Astrocyte (in vitro differentiated cells and primary cell): ENCODE measurements around the gene PCDHGA1. TPM values are rescaled to one million over a fixed set of nuclear protein-coding genes. Genes with fewer than 3 reads are reported as not detected.
"Not testable (repeated sequence)": the region's sequence is repeated elsewhere in the genome, so short reads cannot be mapped to it uniquely, and the experiment has no call there.

Experiments
- DNase-seq: peaks from one replicate; pipeline ENCODE4 v3.0.0-alpha.2; 2010; ENCODE audit warnings: low read depth
- FAIRE-seq: peaks from 2 replicates; lab custom pipeline; 2011; peaks lifted over from hg19 to GRCh38; lab: Jason Lieb, UNC
- H2AFZ ChIP-seq: 2 replicates; pipeline ENCODE4 v1.6.0; 2012; ENCODE audit warnings: low read depth, low read length, inconsistent platforms
- H3K27ac ChIP-seq: 2 replicates; pipeline ENCODE4 v1.5.1; 2011; ENCODE audit warnings: low read depth, low read length, inconsistent platforms
- H3K27me3 ChIP-seq: 2 replicates; pipeline ENCODE4 v1.6.0; 2011; ENCODE audit warnings: low read length, inconsistent platforms; ENCODE audit not compliant: insufficient read depth
- H3K36me3 ChIP-seq: 2 replicates; pipeline ENCODE4 v1.5.1; 2011; ENCODE audit warnings: low read length, inconsistent platforms; ENCODE audit not compliant: insufficient read depth
- H3K4me1 ChIP-seq: 2 replicates; pipeline ENCODE4 v1.5.1; 2011; ENCODE audit warnings: low read length, inconsistent platforms; ENCODE audit not compliant: insufficient read depth
- H3K4me2 ChIP-seq: 2 replicates; pipeline ENCODE4 v1.6.0; 2012; ENCODE audit warnings: low read length, inconsistent platforms
- H3K4me3 ChIP-seq: 2 replicates; pipeline ENCODE4 v1.5.1; 2011; ENCODE audit warnings: low read depth, mild to moderate bottlenecking, low read length, inconsistent platforms; ENCODE audit not compliant: insufficient read depth
- H3K79me2 ChIP-seq: 2 replicates; pipeline ENCODE4 v1.6.0; 2012; ENCODE audit warnings: mild to moderate bottlenecking, low read length, inconsistent platforms; ENCODE audit not compliant: insufficient read depth
- H3K9ac ChIP-seq: 2 replicates; pipeline ENCODE4 v1.6.0; 2012; ENCODE audit warnings: mild to moderate bottlenecking, low read length, inconsistent platforms
- H3K9me3 ChIP-seq: 2 replicates; pipeline ENCODE4 v1.5.1; 2012; ENCODE audit warnings: low read depth, mild to moderate bottlenecking, low read length, inconsistent platforms; ENCODE audit not compliant: insufficient read depth
- H4K20me1 ChIP-seq: 2 replicates; pipeline ENCODE4 v1.6.0; 2012; ENCODE audit warnings: low read length, inconsistent platforms; ENCODE audit not compliant: insufficient read depth
- H3K27ac Mint-ChIP-seq: one replicate; pipeline ENCODE4 v1.8.0; 2021; ENCODE audit warnings: mild to moderate bottlenecking, mixed read lengths; ENCODE audit not compliant: unreplicated experiment
- H3K27me3 Mint-ChIP-seq: one replicate; pipeline ENCODE4 v1.8.0; 2021; ENCODE audit warnings: low read depth, mixed read lengths; ENCODE audit not compliant: unreplicated experiment
- H3K36me3 Mint-ChIP-seq: one replicate; pipeline ENCODE4 v1.8.0; 2021; ENCODE audit warnings: low read depth, mixed read lengths; ENCODE audit not compliant: unreplicated experiment
- H3K4me1 Mint-ChIP-seq: one replicate; pipeline ENCODE4 v1.8.0; 2021; ENCODE audit warnings: low read depth, mixed read lengths; ENCODE audit not compliant: unreplicated experiment
- H3K4me3 Mint-ChIP-seq: one replicate; pipeline ENCODE4 v1.8.0; 2021; ENCODE audit warnings: mild to moderate bottlenecking, moderate library complexity, mixed read lengths; ENCODE audit not compliant: unreplicated experiment
- H3K9me3 Mint-ChIP-seq: one replicate; pipeline ENCODE4 v1.8.0; 2021; ENCODE audit warnings: mild to moderate bottlenecking, mixed read lengths; ENCODE audit not compliant: unreplicated experiment
- EZH2 ChIP-seq: IDR thresholded peaks from 2 replicates; pipeline ENCODE4 v1.6.1; 2012; ENCODE audit warnings: mild to moderate bottlenecking, low read length, inconsistent platforms; ENCODE audit not compliant: insufficient read depth
- total RNA-seq: library from RNA; stranded (reverse); gene quantifications from 2 replicates; pipeline ENCODE4 v1.2.1, GENCODE V29; 2021
- TF ChIP-seq, protein P1 (sequence below): IDR thresholded peaks from 2 replicates; pipeline ENCODE4 v1.5.1; 2011; ENCODE audit warnings: low read depth, mild to moderate bottlenecking, inconsistent platforms, low read length, moderate library complexity; ENCODE audit not compliant: insufficient read depth

The PCDHGA1 gene
- total RNA-seq, 1 donor from 2014 or later = 0.27 TPM

DNA sequence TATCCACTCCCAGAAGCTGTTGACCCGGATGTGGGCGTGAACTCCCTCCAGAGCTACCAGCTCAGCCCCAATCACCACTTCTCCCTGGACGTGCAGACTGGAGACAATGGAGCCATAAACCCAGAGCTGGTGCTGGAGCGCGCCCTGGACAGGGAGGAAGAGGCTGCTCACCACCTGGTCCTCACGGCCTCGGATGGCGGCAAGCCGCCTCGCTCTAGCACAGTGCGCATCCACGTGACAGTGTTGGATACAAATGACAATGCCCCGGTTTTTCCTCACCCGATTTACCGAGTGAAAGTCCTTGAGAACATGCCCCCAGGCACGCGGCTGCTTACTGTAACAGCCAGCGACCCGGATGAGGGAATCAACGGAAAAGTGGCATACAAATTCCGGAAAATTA is 63.0 kb downstream of the PCDHGA1 start:
- H2AFZ ChIP-seq = no peak overlapping the region
- Mint-ChIP-seq H3K9me3 (peaks cover 42% of the 10 kb centered on the region), H3K36me3 (peaks cover 26% of the 10 kb centered on the region), H3K4me3 (no peak overlapping the region), H3K27ac (no peak overlapping the region), H3K27me3 (no peaks in the 10 kb centered on the region), H3K4me1 (peaks cover 1% of the 10 kb centered on the region)
- no peaks in the 10 kb centered on the region for H3K27me3 ChIP-seq
- no peak overlapping the region for H3K4me2 ChIP-seq
- no peaks in the 10 kb centered on the region for H3K4me1 ChIP-seq
- no peak overlapping the region for H3K9ac ChIP-seq
- DNase-seq (no peak), FAIRE-seq (no peak)
- H3K4me3 ChIP-seq = no peak overlapping the region
- H3K36me3 ChIP-seq = no peaks in the 10 kb centered on the region
- H3K27ac ChIP-seq = no peak overlapping the region
- no peaks in the 10 kb centered on the region for H4K20me1 ChIP-seq
- H3K9me3 ChIP-seq = peaks cover 45% of the 10 kb centered on the region
- no peak for TF ChIP-seq EZH2
- TF ChIP-seq, protein P1, sequence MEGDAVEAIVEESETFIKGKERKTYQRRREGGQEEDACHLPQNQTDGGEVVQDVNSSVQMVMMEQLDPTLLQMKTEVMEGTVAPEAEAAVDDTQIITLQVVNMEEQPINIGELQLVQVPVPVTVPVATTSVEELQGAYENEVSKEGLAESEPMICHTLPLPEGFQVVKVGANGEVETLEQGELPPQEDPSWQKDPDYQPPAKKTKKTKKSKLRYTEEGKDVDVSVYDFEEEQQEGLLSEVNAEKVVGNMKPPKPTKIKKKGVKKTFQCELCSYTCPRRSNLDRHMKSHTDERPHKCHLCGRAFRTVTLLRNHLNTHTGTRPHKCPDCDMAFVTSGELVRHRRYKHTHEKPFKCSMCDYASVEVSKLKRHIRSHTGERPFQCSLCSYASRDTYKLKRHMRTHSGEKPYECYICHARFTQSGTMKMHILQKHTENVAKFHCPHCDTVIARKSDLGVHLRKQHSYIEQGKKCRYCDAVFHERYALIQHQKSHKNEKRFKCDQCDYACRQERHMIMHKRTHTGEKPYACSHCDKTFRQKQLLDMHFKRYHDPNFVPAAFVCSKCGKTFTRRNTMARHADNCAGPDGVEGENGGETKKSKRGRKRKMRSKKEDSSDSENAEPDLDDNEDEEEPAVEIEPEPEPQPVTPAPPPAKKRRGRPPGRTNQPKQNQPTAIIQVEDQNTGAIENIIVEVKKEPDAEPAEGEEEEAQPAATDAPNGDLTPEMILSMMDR = no peak
- no peaks in the 10 kb centered on the region for H3K79me2 ChIP-seq

DNA sequence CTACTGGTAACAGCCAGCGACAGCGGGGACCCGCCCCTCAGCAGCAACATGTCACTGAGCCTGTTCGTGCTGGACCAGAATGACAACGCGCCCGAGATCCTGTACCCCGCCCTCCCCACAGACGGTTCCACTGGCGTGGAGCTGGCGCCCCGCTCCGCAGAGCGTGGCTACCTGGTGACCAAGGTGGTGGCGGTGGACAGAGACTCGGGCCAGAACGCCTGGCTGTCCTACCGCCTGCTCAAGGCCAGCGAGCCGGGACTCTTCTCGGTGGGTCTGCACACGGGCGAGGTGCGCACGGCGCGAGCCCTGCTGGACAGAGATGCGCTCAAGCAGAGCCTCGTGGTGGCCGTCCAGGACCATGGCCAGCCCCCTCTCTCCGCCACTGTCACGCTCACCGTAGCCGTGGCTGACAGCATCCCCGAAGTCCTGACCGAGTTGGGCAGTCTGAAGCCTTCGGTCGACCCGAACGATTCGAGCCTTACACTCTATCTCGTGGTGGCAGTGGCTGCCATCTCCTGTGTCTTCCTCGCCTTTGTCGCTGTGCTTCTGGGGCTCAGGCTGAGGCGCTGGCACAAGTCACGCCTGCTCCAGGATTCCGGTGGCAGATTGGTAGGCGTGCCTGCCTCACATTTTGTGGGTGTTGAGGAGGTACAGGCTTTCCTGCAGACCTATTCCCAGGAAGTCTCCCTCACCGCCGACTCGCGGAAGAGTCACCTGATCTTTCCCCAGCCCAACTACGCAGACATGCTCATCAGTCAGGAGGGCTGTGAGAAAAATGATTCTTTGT is 64.3 kb downstream of the PCDHGA1 start:
- H3K4me1 ChIP-seq, H3K27ac ChIP-seq, H3K4me1 Mint-ChIP-seq, H3K27ac Mint-ChIP-seq, H3K27me3 ChIP-seq, H3K36me3 ChIP-seq, H3K4me2 ChIP-seq, H3K4me3 ChIP-seq, DNase-seq, H4K20me1 ChIP-seq, H3K9ac ChIP-seq, FAIRE-seq, H3K27me3 Mint-ChIP-seq, H2AFZ ChIP-seq, H3K79me2 ChIP-seq, H3K4me3 Mint-ChIP-seq: not testable (repeated sequence)
- H3K36me3 Mint-ChIP-seq = peaks cover 34% of the 10 kb centered on the region
- H3K9me3 Mint-ChIP-seq = peaks cover 41% of the 10 kb centered on the region
- peaks cover 44% of the 10 kb centered on the region for H3K9me3 ChIP-seq

DNA sequence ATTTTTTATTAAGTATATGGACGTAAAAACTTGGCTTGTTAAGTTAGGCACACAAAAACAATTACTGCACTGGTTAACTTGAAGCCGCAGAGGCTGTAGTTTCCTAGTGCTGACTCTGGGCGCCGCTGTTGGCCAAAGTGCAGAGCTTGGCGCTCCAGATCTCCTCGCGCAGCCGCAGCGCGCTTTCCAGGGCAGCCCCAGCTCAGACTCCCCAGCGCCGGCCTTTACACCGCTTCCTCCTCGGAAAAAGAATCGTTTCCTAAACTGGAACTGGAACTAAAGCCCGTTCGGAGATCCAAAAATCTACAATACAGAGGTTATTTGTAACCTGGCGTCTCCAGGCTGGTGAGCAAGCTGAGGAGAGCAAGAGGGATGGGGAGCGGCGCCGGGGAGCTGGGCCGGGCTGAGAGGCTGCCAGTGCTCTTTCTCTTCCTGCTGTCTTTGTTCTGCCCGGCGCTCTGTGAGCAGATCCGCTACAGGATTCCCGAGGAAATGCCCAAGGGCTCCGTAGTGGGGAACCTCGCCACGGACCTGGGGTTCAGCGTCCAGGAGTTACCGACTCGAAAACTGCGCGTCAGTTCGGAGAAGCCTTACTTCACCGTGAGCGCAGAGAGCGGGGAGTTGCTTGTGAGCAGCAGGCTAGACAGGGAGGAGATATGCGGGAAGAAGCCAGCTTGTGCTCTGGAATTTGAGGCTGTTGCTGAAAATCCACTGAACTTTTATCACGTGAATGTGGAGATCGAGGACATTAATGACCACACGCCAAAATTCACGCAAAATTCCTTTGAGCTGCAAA is 67.6 kb downstream of the PCDHGA1 start, which contains the start of gene PCDHGB5:
PCDHGB5 (plus strand) TSS at position 192 of the 796 bp plus-strand sequence; CDS start at position 373, 181 bp downstream.
- H3K27ac Mint-ChIP-seq, H3K4me1 Mint-ChIP-seq, H3K27ac ChIP-seq, FAIRE-seq, H3K4me3 Mint-ChIP-seq, H3K36me3 ChIP-seq, H3K4me1 ChIP-seq, H3K27me3 ChIP-seq, H4K20me1 ChIP-seq, H3K79me2 ChIP-seq, H3K27me3 Mint-ChIP-seq: not testable (repeated sequence)
- peak; percentile 30 for DNase-seq
- Histone ChIP-seq H3K9me3 (peaks cover 41% of the 10 kb centered on the region), H2AFZ (peak within 1 kb of the TSS; percentile 41), H3K4me3 (peak within 1 kb of the TSS; percentile 42), H3K9ac (peak within 1 kb of the TSS; percentile 60), H3K4me2 (peak within 1 kb of the TSS; percentile 64)
- Mint-ChIP-seq H3K9me3 (peaks cover 31% of the 10 kb centered on the region), H3K36me3 (peaks cover 27% of the 10 kb centered on the region)
- TF ChIP-seq, protein P1 = peak; percentile 41
